NCI-H1417 treated with DMSO at 0.1 percent for 48 hours (cell line): ENCODE measurements around the gene BLOC1S3.
A peak's percentile ranks its signal among the peaks of the same experiment; 100 is the strongest.

Experiments
- DNase-seq: peaks from one replicate; lab custom pipeline; 2025; lab: John Stamatoyannopoulos, UW

BLOC1S3 gene, protein sequence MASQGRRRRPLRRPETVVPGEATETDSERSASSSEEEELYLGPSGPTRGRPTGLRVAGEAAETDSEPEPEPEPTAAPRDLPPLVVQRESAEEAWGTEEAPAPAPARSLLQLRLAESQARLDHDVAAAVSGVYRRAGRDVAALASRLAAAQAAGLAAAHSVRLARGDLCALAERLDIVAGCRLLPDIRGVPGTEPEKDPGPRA

DNA sequence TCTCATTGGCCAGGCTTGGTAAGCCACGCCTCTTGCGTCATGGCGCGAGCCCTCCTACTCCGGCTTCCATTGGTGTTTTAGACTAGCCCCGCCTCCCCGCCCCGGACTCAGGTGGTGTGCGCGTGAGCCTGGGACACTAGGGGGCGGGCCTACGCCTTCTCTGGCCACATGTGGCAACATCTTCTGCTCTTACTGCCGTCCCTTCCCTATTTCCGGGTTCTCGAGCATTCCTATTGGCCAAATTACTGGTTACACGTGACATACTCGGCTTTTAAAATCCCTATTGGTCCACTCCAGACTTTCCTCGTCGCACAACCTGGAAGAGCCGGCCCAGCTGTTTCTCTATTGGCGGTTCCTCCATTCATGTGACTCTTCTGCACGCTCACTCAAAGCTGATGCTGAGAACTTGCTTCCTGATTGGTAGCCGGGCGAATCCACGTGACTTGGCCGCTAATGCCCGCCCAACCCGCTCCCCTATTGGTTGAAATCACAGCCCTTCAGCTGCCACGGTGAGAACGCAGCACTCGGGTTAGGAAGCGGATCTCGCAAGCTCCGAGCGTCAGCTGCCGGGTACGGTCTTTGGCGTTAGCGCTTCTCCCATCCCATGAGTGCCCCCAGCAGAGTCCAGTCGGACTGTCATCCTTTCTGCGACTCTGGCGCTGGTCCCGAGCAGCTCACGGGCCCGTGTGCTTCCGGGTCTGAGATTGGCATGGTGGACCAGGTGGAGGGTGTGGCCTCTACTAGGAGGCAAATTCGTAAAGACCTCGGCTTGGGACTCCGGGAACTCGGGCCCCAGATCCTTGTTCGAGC is at the start of gene BLOC1S3:
Gene BLOC1S3 (plus strand): TSS at position 523 of the 810 bp plus-strand sequence. CDS start 513 bp downstream, outside the sequence.
- DNase-seq, result peak; percentile 100

- no peak for DNase-seq
Observed at GRCh38 chr19:45128806-45129205, 49.8 kb upstream of the BLOC1S3 start.

GRCh38 chr19:45130236-45130635 is 48.3 kb upstream of the BLOC1S3 start:
- no peak for DNase-seq

- DNase-seq, result peak; percentile 79
Observed at GRCh38 chr19:45130888-45131615, 47.5 kb upstream of the BLOC1S3 start.

- DNase-seq, result no peak
Observed at GRCh38 chr19:45133661-45134060, 44.9 kb upstream of the BLOC1S3 start.

DNA sequence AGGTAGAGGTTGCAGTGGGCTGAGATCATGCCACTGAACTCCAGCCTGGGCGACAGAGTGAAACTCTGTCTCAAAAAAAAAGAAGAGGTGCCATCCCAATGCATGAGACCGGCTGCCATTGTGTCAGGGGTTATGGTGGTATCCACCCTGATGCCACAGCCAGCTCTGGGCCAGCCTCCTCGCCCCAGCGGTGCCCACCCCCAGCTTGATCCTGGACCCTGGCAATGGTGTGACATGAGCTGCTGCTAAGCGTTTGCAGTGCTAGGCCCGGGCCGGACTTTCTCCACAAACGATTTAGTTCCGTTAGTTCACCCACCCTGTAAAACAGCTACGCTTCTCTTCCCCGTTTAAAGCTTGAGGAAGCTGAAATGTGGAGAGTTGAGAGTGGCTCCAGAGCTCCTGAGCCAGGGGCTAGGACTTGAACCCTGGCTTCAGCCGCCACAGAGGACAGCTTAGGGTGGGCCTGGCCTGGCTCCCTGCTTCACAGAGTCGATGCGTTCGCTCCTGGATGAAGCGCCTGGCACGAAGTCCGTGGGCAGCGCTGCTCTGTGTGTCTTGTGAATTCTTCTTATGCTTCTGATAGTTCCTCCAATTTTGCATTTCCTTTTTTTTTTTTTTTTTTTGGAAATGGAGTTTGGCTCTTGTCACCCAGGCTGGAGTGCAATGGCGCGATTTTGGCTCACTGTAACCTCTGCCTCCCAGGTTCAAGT is 43.3 kb upstream of the BLOC1S3 start:
- no peak for DNase-seq

- DNase-seq, result no peak
Observed at GRCh38 chr19:45136507-45137178, 41.9 kb upstream of the BLOC1S3 start.

DNA sequence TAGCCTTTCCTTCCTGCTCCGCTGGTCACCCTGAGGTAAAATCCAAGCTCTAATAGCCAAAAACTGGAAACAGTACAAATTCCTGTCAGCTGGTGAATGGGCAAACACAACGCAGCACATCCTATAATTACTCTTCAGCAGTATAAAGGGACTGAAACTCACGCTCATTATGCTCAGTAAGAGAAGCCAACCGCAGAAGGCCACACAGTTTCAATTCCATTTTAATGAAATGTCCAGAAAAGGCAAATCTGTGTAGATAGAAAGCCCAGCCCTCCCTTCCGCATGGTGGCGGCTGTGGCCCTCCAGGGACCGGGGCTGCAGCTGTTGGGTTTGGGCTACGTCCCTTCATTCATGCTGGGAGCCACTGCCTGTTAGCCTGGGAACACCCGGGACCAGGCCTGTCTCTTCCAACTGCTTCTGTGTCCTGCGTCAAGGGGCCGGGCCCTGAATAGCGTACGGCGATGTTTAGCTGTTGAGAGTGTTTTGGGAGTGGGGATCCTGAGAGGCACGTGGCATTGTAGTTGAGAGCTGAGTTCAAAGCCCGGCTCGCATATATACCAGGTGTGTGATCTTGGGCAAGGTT is 41.3 kb upstream of the BLOC1S3 start:
- DNase-seq, result no peak

DNA sequence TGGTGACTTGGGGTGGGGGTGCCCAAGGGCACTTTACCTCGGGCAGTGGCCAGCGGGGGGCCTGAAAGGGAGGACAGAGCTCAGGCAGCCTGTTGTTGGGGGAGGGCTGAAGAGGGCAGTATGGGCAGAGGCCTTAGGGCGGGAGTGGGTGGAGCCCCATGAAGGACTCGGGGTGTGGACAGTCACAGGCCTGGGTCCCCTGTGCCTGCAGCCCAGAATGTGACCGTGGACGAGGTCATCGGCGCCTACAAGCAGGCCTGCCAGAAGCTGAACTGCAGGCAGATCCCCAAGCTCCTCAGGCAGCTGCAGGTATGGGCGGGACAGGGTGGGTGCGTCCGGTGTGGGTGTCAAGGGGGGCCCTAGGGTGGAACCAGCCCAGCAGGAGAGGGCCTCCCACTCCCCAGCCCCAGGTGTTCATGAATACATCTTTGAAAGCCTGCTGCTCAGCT is 40.3 kb upstream of the BLOC1S3 start:
- DNase-seq, result no peak

- no peak for DNase-seq
Observed at GRCh38 chr19:45139286-45140143, 39.1 kb upstream of the BLOC1S3 start.

DNA sequence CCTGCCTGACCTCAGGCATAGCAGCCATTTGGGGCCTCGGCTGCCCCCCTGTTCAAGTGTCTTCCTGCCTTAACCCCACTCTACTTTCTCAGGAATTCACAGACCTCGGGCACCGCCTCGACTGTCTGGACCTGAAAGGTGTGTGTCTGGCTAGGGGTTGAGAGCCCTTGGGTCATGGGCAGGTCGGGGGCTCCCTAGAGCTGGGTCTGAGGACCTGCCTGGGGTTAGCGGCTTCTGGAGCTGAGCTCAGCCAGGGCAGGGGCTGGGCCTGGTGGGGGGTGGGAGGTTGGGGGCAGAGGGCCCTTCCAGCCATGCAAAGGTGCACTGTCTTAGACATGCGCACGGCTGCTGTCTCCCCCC is 38.5 kb upstream of the BLOC1S3 start:
- DNase-seq, result no peak

DNA sequence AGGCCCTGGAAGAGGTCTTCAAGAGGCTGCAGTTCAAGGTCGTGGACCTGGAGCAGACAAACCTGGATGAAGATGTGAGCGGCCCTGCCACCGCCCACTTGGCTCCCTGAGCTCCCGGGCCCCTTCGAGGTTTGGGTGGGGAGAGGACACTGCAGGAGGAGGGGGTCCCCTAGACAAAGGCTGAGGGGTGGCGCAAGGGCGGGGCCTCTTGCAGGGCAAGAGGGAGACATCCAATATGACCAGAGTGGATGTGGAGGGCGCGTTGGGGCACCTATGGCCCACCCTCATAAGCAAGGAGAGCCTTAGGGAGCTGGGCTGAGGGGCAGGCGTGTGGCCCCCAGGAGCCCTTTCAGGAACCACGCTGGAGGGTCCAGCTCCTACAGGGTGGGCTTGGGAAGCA is 38.1 kb upstream of the BLOC1S3 start:
- no peak for DNase-seq

- no peak for DNase-seq
Observed at GRCh38 chr19:45141203-45141900, 37.2 kb upstream of the BLOC1S3 start.

- no peak for DNase-seq
Observed at GRCh38 chr19:45142016-45142725, 36.4 kb upstream of the BLOC1S3 start.

GRCh38 chr19:45142726-45143110 is 35.9 kb upstream of the BLOC1S3 start:
- no peak for DNase-seq

DNA sequence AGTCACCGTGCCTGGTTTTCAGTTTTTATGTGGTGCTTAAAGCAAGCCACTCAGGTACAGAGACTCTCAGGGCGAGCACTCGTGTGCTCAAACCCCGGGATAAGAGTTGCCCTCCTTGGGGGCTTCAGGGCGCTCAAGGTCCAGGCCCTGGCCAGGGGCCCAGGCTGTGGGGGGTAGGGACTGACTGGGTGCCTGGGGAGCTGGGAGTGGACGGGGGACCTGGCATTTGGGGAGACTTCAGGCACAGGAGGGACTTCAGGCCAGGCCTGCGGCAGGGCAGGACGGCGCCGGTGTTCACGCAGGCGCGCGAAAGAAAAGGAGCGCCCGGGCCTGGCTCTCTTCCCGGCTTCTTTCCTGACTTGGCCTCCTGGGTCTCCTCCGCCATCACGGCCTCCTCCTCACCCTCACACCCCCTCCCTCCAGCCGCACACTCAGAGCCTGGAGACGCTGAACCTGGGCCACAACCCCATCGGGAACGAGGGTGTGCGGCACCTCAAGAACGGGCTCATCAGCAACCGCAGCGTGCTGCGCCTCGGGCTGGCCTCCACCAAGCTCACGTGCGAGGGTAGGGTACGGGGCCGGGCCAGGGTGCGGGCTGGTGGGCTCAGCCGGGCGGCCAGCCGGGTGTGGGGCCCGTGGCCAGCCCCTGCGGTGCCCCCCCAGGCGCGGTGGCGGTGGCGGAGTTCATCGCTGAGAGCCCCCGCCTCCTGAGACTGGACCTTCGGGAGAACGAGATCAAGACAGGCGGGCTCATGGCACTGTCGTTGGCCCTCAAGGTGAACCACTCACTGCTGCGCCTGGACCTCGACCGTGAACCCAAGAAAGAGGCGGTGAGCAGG is 33.9 kb upstream of the BLOC1S3 start:
- DNase-seq, result no peak

DNA sequence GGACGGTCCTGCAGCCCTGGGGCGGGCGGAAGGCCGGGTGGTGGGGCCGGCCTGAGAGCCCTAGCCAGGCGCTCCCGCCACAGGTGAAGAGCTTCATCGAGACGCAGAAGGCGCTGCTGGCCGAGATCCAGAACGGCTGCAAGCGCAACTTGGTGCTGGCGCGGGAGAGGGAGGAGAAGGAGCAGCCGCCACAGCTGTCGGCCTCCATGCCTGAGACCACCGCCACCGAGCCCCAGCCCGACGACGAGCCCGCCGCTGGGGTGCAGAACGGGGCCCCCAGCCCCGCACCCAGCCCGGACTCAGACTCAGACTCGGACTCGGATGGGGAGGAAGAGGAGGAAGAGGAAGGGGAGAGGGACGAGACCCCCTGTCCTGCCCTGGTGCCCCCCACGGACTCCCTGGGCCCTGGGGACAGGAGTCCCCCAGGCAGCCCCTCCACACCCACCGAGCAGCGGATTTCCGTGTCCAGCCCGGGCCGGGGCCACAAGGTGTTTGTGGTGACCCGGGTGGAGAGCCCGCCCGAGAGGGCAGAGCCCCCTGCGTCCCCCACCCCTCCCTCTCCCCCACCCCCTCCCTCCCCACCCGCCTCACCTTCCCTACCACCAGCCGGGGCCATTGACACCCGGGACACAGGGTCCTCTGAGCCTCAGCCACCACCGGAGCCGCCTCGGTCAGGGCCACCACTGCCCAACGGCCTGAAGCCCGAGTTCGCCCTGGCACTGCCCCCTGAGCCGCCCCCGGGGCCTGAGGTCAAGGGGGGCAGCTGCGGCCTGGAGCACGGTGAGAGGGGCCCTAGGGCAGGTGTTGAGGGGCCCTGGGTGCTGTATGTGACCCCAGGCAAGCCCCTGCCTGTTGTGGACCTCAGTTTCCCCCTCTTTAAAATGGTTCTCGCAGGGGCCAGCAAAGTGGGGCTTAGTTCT is 33.1 kb upstream of the BLOC1S3 start:
- DNase-seq, result no peak
